GM21576 (cell line): Measurements from ENCODE around the gene AGBL3.
A peak's percentile ranks its signal among the peaks of the same experiment; 100 is the strongest.
"Not testable (repeated sequence)": the region's sequence is repeated elsewhere in the genome, so short reads cannot be mapped to it uniquely, and the experiment has no call there.

Source experiments
- ATAC-seq: cut with Tn5 transposase; IDR thresholded peaks from one replicate; pipeline ENCODE4 v1.9.1; 2021; ENCODE audit warnings: mild to moderate bottlenecking, moderate library complexity; ENCODE audit not compliant: unreplicated experiment

AGBL3 gene

DNA sequence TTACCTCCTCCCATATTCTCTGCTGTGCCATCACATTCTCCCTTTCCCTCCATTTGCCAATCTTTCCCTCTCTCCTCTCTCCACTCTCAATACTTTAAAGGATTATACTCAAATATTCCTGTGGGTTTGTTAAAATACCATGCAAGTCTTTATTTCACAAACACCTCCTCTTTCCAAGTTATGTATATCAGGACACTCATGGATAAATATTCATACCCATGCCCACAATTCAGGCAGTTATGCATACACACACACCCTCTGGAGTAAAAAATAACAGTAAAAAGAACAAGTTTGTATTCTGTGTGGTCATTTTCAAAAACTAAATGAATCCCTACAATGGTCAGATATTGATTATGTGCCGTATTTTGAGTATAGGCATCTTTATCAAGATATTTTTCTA, 88.2 kb downstream of the AGBL3 start:
- ATAC-seq = no peak

DNA sequence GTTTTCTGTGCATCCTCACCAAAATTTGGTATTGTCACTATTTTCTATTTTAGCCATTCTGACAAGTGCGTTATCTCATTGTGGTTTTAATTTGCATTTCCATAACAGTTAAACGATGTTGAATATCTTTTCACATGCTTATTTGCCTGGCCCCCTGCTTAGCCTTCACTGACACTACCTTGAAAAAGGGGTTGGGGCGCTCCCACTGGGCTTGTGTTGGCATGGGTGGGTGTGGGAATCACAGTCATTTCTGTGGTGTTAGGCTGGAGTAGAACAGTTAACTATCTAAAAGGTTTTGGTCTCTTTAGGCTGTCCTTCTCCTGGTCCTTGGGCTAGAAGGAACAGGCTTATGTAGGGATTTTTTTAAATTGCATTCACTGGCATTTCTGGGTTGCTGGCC, 89.4 kb downstream of the AGBL3 start:
- no peak for ATAC-seq

DNA sequence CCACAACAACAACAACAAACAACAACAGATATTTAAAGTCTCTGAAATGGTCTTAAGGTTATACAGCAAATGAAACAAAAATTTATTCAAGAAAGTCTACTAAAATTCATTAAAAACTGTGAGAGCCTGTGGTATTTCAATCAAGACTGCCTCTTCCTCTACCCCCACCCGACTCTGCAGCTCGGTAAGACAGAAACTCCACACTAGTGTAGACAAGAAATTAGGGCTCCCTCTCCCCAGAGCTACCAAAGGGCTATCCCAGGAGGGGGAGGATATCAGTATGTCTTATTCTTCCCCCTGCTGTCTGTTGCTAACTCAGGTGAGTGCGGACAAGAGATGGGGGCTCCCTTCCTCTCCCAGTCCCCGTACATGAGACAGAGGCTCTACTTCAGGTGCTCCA, 90.6 kb downstream of the AGBL3 start:
- no peak for ATAC-seq

DNA sequence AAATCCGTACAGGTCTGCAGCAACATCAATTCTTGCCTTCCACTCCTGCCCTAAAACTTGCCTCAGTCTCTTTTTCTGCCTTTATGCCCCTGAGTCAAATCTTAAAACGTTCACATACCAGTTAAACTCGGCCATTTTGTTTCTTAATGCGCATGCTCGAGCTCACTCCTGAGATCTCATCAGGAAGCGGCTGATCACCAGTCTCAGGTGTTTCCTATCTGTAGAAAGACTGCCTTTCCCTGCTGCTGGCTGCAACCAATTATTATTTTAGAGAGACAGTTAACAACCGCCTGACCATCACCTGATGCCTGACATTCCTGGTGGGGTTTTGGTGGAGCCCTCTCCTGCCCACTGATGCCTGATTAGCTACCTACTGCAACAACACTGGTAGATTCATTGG, 91.3 kb downstream of the AGBL3 start:
- ATAC-seq = no peak

DNA sequence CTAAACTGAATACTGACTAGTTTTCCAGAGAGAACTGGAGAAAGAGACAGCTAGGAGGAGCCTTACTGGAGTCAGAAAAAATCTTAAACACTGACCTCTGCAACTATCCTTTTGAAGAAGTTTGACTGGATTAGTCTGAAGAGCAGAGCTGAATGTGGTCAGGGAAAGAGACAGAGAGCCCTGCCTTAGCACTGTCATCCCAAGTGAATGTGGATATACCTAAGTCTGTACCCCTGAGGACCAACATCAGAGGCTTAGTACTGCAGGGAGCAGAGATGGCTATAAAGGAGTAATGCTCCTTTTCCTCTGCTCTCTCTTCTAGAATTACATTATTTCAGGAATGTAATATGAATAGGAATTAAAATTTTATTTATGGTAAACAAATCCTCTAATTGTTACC, 91.7 kb downstream of the AGBL3 start:
- ATAC-seq = no peak

DNA sequence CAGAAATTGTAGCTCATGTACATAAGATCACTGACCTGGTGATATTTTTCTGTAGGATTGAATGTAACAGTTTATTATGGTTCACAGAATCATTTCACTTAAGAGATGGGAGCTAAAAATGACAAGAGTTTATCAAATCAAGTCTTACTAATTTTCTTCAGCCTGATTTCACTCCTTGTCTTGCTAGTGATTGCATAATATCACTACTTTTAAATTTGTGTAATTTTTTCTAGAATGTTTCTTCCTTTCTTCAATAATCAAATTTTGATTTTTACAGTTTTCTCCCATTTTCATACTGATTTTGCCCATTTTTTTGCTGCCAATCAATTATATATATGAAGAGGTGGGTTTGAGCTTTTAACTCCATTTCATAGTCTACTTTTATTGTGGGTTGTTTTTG, 92.8 kb downstream of the AGBL3 start:
- ATAC-seq = no peak

DNA sequence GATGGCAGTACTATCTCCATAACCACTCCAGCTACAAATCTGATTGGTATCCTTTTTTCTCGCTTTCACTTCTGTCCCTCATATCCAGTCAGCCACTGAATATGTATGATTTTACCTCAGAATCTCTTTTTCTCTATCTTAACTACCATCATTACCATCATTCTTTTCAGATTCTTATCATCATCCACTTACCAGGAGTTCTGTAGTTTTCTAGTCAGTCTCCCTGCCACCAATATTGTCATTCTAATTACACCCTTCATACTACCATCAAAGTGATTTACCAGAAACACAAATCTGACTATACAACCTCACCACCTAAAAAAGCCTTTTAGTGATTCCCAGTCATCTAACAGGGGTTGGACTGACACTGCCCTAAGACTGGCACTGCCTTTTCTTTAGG, 96.7 kb downstream of the AGBL3 start:
- no peak for ATAC-seq

DNA sequence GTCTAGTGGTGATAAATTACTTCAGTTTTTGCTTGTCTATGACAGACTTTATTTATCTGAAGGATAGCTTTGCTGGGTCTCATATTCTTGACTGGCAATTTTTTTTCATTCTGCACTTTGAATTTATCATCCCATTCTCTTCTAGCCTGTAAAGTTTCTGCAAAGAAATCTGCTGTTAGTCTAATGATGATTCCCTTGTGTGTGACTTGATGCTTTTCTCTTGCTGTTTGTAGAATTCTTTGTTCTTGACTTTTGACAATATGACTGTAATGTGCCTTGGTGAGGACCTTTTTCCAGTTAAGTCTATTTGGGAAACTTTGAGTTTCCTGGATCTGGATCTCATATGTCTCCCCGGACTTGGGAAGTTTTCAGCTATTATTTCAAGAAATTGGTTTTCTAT, 102.3 kb downstream of the AGBL3 start:
- ATAC-seq = no peak

DNA sequence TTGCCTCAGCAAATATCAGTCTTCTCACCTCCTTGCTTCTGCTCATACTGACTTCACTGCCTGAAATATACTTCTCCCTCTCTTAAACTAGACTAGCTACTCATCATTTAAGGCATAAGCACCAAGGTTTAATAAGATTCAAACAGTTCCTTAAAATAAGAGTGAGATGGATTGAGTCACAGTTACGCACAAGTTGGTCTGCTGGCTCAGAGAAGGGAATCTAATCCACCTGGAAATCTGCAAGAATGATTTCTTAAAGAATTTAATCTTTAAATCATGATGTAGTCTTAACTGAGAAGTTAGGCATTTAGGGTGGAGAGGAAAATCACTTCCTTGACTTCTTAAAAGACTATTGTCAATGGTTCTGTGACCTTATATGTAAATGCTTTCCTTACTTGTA, 105.4 kb downstream of the AGBL3 start:
- no peak for ATAC-seq

DNA sequence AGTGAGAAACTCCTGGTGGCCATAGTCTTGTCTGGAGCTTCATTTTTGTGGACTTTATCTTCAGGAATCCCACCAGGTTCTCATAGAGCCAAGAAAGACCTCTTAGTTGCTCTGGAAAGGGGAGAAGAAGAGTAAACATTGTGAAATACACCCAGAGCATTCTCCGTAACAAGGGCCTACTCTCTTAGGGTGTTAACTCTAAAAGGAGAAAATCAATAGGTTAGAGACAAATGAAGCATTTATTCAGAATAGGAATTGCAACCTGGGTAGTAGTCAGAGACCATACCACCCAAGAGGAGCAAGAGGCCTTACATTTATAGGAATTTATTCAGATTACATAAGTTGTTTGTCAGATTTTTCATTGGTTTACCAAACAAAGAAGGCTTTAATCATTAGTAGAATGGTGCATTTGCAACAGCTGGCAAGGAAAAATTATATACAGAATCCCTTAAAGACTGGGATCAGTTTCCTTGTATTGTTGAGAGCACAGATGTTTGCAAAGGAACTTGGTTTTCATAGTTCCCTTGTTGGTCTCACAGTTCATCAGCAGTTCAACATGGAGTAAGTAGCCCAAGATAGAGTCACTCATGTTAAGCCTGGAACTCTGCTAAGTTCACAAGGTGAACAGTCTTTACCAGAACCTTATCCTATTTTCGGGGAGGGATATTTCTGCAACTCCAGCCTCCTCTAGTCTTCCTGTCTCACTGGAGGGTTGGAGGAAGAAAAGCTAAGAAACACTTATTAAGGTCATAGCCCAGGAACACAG, 108.3 kb downstream of the AGBL3 start:
- ATAC-seq = no peak

DNA sequence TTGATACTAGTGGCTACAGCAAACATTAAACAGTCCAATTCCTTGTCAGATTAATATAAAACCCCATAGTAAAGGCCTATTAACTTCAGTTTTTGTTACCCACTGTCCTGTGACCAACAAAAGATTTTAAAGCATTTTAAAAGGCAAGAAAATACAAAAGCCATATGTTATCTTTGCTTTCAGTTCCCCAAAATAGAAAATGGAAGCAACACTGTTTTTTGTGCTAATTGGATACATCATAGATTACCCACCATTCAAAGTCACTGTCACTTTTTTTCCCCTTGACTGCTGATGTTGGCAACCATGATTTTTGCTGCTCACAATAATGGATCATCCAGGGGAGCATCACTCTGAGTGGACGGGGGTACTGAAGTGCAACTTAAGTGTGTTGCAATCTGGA, 109.1 kb downstream of the AGBL3 start:
- ATAC-seq = no peak

DNA sequence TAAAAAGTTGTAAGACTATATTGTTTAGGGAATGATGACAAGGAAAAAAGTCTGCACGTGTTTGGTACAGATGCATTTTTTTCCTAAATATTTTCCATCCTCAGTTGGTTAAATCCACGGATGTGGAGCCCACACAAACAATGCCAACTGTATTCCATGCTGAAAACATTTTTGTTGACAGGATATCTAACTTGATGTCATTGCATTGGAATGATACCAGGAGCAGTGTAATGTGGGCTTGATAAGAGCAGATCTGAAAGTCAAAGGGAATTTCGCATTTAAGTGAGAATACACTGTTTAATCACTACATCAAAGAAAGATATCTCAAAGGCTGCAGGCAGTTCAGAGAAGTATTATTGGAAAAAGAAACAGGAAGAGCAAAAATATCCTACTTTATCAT, 112.1 kb downstream of the AGBL3 start:
- no peak for ATAC-seq

DNA sequence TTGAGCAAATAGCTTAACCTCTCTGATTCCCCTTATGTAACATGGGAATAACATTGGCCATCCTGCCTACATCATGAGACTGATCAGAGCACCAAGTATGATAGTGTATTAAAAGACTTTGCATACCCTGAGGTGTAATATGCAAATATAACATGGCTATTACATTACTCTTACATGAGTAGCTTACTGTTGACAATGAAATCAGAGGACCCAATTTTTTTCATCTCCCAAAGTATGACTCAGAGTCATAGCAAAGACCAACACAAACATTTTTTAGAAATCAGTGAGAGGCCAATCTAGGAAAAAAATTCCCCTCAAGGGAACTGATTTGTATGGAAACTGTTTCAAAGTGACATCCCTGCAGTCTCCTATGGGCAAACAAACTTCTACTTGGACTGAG, 114.5 kb downstream of the AGBL3 start:
- no peak for ATAC-seq

DNA sequence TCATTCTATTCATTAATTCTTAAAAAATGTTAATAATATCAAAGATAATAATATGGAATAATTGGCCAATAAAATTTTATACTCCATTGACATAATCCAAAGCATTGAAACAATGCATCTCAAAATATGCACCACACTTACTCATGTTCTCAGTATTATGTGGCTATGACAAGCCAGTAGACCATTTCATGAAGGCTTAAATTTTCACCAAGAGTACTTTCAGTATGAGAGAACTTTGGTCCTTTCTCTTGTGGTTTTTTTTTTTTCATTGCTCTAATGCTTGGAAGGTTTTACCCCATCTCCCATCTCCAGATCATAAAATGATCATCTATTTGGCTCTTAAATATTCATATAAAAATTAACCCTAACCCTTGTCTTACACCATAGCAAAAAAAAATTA, 116.1 kb downstream of the AGBL3 start:
- peak; percentile 88 for ATAC-seq

DNA sequence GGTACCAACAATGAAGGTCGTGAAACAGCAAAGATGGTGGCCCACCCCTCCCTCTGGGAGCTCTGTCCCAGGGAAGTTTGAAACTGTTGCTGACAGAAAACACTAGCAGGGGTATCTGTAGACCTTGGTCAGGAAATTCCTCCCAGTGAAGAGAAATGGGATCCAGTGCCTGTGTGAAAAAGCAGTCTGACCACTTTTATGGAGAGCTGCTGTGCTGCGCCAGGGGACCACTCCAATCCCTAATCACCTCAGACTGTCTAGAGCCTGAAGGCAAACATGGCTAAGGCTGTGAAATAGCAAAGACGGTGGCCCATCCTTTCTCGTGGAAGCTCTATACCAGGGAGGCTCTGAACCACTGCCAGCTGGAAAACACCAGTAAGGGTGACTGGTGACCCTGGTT, 123.3 kb downstream of the AGBL3 start:
- no peak for ATAC-seq

DNA sequence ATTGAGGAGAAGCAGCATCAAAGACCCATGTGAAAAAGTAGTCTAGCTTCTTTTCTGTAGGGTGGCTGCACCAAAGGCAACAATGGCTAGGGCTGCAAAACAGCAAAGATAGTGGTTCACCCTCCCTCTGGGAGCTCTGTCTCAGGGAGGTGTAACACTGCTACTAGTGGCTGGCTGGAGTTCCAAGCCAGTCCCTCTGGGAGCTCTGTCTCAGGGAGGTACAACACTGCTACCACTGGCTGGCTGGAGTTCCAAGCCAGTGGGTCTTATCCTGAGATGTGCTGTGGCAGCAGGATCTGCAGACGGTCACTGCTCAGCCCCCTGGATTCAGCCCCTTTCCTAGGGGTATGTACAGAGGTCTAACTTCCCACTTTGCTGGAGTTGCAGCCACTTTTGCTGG, 123.7 kb downstream of the AGBL3 start:
- no peak for ATAC-seq

DNA sequence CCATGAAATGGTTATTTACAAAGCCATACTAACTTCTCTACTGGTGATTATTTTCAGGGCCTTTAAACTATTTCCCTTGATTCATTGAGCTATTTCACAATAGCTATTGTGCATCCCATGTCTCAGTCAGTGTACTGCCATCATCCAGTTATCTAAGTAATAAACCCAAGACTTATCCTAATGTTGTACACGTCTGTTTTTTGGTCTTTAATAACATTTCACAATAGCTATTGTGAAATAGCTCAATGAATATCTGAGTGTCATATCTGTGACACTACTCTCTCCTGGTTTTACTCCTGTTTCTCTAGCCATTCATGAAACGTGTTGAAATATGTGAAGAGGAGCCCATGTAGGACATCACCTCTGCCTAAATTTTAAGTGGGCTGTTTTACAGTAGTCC, 125.1 kb downstream of the AGBL3 start:
- no peak for ATAC-seq

DNA sequence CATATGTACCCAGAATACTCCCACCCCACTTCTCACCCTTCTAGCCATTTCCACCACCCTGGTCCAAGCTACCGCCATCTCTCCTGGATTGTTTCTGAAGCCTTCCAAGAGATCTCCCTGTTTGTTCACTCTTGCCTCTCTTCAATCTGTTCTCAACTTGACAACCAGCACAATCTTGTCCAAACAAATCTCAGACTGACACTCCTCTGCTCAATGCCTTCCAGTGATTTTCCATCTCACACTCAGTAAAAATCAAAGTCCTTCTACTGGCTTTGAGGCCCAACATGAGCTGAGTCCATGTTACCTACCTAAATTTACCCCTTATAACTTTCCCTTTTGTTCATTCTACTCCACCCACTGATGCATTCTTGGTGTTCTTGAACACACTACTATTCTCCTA, 128.3 kb downstream of the AGBL3 start:
- no peak for ATAC-seq

DNA sequence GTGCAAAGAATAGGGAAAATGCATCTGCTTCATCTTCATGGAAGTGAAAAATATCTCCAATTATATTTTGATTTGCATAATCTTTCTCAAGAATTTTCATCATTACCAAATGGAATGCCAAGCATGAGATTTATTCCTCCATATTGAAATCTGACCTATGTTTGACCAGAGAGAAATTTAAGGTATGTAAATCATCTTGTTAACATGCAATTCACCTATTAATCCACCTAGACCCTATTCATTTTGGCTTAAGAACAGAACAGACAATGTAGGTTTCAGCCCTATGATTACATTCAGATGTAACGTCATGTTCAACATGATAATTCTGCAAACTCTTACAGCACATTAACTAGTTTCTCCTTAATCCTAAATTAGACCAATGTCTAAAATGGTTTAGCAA, 130.8 kb downstream of the AGBL3 start:
- no peak for ATAC-seq

DNA sequence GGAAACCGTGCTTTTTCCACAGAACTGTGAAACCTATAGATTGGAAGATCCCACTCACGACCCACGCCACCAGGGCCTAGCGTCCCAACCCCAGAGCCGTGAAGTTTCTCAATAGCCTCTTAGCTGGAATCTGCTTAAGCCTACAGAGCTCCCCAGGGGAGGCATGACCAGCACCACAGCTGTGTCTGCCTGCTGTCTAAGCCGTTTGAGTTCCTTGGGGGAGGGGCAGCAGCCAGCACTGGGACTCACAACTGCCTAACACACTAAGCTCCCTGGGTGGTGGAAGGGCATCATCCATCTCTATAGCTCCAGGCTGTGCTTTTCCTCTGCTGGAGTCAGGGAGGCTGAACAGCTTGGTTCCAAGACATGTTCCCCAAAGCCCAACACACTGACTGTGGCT, 135.6 kb downstream of the AGBL3 start:
- ATAC-seq = no peak

DNA sequence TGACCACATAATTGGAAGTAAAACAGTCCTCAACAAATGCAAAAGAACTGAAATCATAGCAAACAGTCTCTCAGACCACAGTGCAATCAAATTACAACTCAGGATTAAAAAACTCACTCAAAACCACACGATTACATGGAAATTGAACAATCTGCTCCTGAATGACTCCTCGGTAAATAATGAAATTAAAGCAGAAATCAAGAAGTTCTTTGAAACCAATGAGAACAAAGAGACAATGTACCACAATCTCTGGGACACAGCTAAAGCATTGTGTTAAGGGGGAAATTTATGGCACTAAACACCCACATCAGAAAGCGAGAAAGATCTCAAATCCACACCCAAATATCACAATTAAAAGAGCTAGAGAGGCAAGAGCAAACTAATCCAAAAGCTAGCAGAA, 138.3 kb downstream of the AGBL3 start:
- not testable (repeated sequence) for ATAC-seq

DNA sequence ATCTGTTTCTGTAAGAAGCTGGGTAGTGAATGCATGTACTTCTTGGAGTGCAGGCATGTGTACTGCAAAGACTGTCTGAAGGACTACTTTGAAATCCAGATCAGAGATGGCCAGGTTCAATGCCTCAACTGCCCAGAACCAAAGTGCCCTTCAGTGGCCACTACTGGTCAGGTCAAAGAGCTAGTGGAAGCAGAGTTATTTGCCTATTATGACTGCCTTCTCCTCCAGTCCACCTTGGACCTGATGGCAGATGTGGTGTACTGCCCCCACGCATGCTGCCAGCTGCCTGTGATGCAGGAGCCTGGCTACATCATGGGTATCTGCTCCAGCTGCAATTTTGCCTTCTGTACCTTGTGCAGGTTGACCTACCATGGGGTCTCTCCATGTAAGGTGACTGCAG, 142.6 kb downstream of the AGBL3 start:
- ATAC-seq = no peak

DNA sequence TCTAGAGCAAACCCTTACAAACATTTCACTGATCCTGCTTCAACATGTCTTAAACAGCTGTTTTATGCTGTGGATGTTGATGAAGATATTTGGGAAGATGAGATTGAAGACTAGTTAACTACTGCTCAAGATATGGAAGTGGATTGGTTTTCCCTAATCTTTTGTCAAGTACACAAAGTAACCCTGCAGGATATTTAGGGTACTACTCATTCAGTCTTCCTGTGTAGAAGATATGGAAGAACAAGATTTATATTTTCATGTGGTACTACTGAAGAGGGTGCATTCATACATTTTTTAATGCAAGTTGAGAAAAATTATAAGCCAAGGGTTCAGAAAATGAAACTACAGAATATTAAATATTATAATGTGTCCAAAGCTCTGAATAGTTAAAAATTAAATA, 143.3 kb downstream of the AGBL3 start:
- ATAC-seq = no peak
